ENCODE results near the gene C10orf67.
"Not testable (repeated sequence)": the region's sequence is repeated elsewhere in the genome, so short reads cannot be mapped to it uniquely, and the experiment has no call there.

C10orf67 gene

DNA sequence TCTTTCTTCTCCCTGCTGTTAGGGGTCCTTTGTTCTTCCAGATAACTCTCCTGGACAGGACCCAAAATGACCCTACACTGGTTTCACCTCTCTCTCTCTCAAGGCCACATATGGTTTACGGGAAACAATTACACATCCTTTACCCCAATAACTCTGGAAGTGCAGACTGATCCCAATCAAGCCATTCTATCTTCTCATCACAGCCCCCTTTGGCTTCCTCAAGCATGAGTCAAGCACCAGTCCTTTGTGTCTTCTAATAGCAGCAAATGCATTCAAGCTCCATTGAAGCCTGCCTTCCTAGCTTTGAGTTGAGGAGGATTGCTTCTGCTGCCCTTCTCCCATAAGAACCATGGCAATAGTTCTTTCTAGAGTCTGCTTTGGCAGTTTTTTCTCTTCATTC, 20.2 kb downstream of the C10orf67 start:
- Mint-ChIP-seq H3K27ac (no peak overlapping the region), H3K27me3 (peaks cover 13 to 25% of the 10 kb centered on the region in 2 donors), H3K36me3 (no peaks in the 10 kb centered on the region), H3K4me3 (no peak overlapping the region), H3K9me3 (no peaks in the 10 kb centered on the region), H3K4me1 (peaks cover 4 to 10% of the 10 kb centered on the region in 2 donors)
- no peak for ATAC-seq (replicated peaks)
- DNase-seq = no peak

DNA sequence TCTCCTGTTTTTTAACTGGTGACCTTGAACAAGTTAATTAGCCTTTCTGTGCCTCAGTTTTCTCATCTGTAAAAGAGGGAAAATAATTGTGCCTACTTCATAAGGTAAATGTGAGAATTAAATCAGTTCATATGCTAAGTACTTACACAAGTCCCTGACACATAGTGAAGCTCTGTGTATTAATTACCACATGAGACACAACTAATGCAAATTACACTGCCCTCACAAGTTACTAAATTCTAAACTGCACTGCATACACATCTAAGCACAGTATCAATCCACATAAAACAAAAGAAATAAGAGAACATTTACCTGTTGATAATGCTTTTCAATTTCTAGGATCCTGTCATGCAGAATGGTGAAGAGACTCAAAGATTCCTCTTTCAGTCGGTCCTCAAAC, 22.5 kb downstream of the C10orf67 start:
- Mint-ChIP-seq H3K36me3 (peaks cover 0 to 4% of the 10 kb centered on the region in 2 donors), H3K4me3 (no peak overlapping the region), H3K27me3 (peaks cover 18 to 24% of the 10 kb centered on the region in 2 donors), H3K27ac (no peak overlapping the region), H3K4me1 (peaks cover 6 to 10% of the 10 kb centered on the region in 2 donors), H3K9me3 (peaks cover 0 to 4% of the 10 kb centered on the region in 2 donors)
- DNase-seq (no peak), ATAC-seq (replicated peaks) (no peak)

DNA sequence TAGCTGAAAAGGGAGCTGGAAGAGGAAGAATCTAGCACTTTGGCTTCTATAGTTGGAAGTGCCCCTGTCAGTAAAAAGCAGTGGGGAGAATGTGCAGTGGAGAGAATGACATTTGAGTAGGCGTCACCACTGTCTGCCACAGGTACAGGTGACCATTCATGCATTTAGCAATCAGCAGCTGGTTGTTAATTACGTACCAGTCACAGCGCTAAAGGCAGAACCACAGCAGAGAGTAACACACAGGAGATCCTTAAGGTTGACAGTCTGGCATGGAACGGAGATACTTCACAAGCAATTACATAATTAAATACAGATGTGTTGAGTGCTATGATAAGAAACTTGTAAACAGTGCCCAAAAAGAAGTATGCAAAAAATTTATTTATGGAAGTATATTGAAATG, 24.8 kb downstream of the C10orf67 start:
- DNase-seq (no peak), ATAC-seq (replicated peaks) (peak in 1 of 2 donors; percentile 21)
- Mint-ChIP-seq H3K27me3 (peaks cover 8 to 18% of the 10 kb centered on the region in 2 donors), H3K27ac (peak overlapping the region; percentile 28), H3K9me3 (peaks cover 0 to 4% of the 10 kb centered on the region in 2 donors), H3K4me3 (no peak overlapping the region), H3K36me3 (peaks cover 0 to 4% of the 10 kb centered on the region in 2 donors), H3K4me1 (peaks cover 5 to 6% of the 10 kb centered on the region in 2 donors)

DNA sequence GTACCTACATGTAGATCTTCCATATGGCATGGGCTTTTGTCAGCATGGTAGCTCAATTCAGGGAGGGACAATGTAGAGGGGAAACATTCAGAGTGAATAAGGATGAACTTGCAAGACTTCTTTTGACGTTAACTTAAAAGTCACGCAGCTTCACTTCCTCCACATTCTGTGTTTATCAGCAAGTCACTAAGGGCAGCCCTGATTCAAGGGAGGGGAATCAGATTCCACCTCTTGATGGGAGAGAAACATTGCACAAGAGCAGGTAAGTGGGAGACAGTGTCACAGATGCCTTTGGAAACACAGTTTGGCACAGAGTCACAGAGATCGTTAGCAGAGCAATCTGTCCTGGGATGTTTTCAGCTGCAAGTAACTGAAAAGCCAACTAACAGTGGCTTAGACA, 26.2 kb downstream of the C10orf67 start:
- DNase-seq = no peak
- Mint-ChIP-seq H3K9me3 (peaks cover 0 to 4% of the 10 kb centered on the region in 2 donors), H3K4me1 (peaks cover 5 to 6% of the 10 kb centered on the region in 2 donors), H3K4me3 (no peak overlapping the region), H3K27me3 (peaks cover 12 to 14% of the 10 kb centered on the region in 2 donors), H3K27ac (no peak overlapping the region), H3K36me3 (peaks cover 0 to 4% of the 10 kb centered on the region in 2 donors)
- no peak for ATAC-seq (replicated peaks)

DNA sequence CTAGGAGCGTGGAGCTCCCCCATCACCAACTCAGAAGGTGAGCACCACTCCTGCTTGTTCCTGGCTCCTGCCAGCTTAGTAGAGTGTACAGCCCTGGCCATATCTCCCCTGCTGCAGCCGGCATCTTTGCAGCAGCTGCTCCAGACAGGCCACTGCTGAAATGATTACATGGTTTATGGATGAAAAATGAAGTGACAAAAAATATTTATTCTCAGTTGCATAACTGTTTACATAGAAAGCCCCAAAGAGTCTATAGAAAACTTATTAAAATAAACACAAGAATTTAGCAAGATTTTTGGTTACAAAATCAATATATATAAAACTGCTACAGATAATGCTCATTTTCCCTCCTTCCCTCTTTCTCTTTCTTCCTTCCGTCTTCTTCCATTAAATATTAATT, 27.2 kb downstream of the C10orf67 start:
- peaks cover 9 to 15% of the 10 kb centered on the region in 2 donors for H3K27me3 Mint-ChIP-seq
- no peak overlapping the region for H3K27ac Mint-ChIP-seq
- H3K36me3 Mint-ChIP-seq = peaks cover 0 to 4% of the 10 kb centered on the region in 2 donors
- H3K9me3 Mint-ChIP-seq = peaks cover 0 to 4% of the 10 kb centered on the region in 2 donors
- H3K4me1 Mint-ChIP-seq = peaks cover 5 to 6% of the 10 kb centered on the region in 2 donors
- no peak overlapping the region for H3K4me3 Mint-ChIP-seq
- ATAC-seq (replicated peaks) (no peak), DNase-seq (no peak)

DNA sequence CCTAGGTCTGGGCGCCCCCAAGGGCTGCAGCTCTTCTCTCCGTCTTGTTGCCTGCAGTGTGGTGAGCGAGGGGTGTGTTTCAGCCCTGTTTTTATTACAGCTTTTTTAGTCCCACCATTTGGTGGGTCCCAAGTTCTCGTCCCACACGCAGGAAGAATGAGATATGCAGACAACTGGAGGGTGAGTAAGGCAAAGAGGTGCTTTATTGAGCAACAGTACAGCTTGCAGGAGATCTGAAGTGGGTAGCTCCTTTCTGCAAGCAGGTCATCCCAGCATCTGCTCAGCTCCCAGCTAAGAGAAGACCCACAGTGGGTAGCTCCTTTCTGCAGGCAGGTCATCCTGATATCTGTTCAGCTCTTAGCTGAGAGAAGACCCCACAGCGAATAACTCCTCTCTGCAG, 28.2 kb downstream of the C10orf67 start:
- Mint-ChIP-seq H3K36me3 (peaks cover 0 to 4% of the 10 kb centered on the region in 2 donors), H3K27ac (no peak overlapping the region)

DNA sequence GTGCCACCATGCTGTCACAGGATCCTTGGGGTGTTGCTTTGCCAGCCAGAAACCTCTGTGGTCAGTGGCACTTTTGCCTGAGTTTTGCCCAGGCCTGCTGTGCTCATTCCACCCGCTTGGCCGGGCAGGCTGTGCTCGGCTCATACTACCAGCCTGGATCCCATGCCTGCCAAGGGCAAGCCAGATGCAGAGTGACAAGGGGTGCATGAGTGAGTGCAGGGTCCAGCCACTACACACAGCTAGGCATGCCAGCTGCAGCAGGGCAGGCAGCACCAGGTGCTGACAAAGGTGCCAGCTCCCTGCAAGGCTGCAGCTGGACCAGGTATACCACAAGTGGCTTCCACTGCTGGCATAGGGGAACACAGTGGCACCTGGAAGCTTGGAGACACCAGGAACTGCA, 28.6 kb downstream of the C10orf67 start:
- Mint-ChIP-seq H3K27me3 (peaks cover 5 to 15% of the 10 kb centered on the region in 2 donors), H3K36me3 (peaks cover 0 to 4% of the 10 kb centered on the region in 2 donors), H3K4me1 (peaks cover 5 to 6% of the 10 kb centered on the region in 2 donors), H3K27ac (no peak overlapping the region), H3K4me3 (no peak overlapping the region), H3K9me3 (peaks cover 0 to 4% of the 10 kb centered on the region in 2 donors)
- ATAC-seq (replicated peaks) = no peak
- no peak for DNase-seq

More for the DNA sequence above, 28.2 kb downstream of the C10orf67 start:
- ATAC-seq (replicated peaks) (no peak), DNase-seq (no peak)
- Mint-ChIP-seq H3K9me3 (peaks cover 0 to 4% of the 10 kb centered on the region in 2 donors), H3K27me3 (peaks cover 5 to 15% of the 10 kb centered on the region in 2 donors), H3K4me1 (peaks cover 5 to 6% of the 10 kb centered on the region in 2 donors), H3K4me3 (no peak overlapping the region)

DNA sequence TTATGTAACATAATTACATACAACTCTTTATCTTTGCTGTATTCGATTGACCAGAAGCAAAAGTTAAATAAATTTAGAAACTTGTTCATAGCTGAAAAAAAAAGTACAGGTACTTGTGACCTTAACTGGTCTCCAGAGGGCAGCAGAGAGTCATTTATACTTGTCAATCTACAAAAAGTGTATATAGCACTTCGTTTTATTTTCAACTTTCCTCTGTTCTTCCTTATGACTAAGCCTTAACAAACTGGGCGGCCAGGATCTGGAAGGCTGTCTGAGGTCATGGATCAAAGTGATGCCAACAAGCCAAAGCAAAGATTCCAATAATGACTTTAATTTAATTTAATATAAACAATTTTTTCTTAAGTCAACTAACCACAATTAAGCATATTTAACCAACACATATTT, 29.8 kb downstream of the C10orf67 start:
- ATAC-seq (replicated peaks) (peak; percentile 52 to 63), DNase-seq (no peak)
- no peak overlapping the region for H3K4me3 Mint-ChIP-seq
- H3K4me1 Mint-ChIP-seq = peaks cover 3 to 5% of the 10 kb centered on the region in 2 donors
- H3K36me3 Mint-ChIP-seq = peaks cover 0 to 4% of the 10 kb centered on the region in 2 donors
- H3K27ac Mint-ChIP-seq = no peak overlapping the region
- peaks cover 11 to 15% of the 10 kb centered on the region in 2 donors for H3K27me3 Mint-ChIP-seq
- H3K9me3 Mint-ChIP-seq = peaks cover 0 to 4% of the 10 kb centered on the region in 2 donors

DNA sequence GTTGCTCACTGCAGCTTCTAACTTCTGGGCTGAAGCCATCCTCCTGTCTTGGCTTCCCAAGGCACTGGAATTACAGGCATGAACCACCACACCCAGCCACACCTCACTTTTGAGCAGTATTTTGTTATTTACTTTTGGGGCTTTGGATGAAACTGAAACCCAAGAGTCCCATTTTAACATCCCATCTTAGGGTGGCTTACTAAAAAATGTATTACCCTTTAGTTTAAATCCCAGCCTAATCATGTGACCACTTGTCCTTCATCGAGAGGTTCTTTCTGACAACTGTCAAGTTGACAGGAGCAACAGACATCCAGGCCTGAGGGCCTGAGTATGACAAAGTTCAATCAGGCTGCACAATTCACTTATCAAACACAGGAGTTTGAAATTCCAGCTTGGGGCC, 33.6 kb downstream of the C10orf67 start:
- no peak for ATAC-seq (replicated peaks)
- H3K4me1 Mint-ChIP-seq = no peaks in the 10 kb centered on the region
- H3K36me3 Mint-ChIP-seq = no peaks in the 10 kb centered on the region
- peaks cover 14 to 18% of the 10 kb centered on the region in 2 donors for H3K27me3 Mint-ChIP-seq
- no peak overlapping the region for H3K4me3 Mint-ChIP-seq
- no peak overlapping the region for H3K27ac Mint-ChIP-seq
- no peak for DNase-seq
- H3K9me3 Mint-ChIP-seq = no peaks in the 10 kb centered on the region

DNA sequence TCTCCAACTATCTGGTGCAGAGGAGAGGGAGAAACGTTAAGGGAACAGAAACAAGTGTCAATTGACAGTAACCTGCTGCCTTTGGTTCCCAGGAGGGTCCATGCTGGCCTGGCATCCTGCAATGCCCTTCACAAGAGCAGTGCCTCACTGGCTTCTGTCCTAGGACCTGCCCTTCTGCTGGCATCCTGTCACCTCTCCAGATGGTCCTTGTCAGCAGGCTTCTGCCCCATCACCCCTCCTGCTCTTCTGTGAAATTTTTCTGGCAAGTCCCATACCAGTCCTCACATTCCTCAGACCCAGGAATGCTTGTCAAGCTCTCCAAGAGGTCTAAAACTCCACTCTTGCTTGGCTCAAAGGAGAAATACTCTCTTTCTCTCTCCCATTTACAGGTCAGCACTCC, 34.2 kb downstream of the C10orf67 start:
- no peaks in the 10 kb centered on the region for H3K9me3 Mint-ChIP-seq
- H3K4me3 Mint-ChIP-seq = no peak overlapping the region
- ATAC-seq (replicated peaks) = no peak

DNA sequence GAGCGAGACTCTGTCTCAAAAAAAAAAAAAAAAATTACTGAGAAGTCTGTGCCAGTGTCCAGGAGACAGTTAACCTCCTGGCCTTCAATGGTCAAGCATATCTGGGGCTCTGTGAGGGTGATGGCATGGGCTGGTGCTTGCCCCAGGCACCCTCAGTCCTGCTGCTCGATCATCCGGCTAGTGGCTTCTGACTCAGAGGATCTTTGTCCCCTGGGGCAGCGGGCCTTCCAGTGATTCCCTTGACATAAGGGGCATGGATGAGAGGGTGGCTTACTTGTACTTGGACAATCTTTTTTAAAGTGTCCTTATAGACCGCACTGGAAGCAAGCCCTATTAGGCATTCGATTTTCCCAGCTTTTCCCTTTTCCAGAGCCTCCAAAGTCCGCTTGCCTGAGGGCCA, 44.6 kb downstream of the C10orf67 start:
- DNase-seq; ATAC-seq (replicated peaks); H3K4me1 Mint-ChIP-seq; H3K36me3 Mint-ChIP-seq; H3K27ac Mint-ChIP-seq; H3K4me3 Mint-ChIP-seq; H3K9me3 Mint-ChIP-seq: not testable (repeated sequence)
- H3K27me3 Mint-ChIP-seq = peaks cover 13 to 15% of the 10 kb centered on the region in 2 donors

More for the DNA sequence above, 34.2 kb downstream of the C10orf67 start:
- DNase-seq = no peak
- peaks cover 14 to 19% of the 10 kb centered on the region in 2 donors for H3K27me3 Mint-ChIP-seq
- H3K4me1 Mint-ChIP-seq = no peaks in the 10 kb centered on the region
- H3K36me3 Mint-ChIP-seq = no peaks in the 10 kb centered on the region
- no peak overlapping the region for H3K27ac Mint-ChIP-seq

DNA sequence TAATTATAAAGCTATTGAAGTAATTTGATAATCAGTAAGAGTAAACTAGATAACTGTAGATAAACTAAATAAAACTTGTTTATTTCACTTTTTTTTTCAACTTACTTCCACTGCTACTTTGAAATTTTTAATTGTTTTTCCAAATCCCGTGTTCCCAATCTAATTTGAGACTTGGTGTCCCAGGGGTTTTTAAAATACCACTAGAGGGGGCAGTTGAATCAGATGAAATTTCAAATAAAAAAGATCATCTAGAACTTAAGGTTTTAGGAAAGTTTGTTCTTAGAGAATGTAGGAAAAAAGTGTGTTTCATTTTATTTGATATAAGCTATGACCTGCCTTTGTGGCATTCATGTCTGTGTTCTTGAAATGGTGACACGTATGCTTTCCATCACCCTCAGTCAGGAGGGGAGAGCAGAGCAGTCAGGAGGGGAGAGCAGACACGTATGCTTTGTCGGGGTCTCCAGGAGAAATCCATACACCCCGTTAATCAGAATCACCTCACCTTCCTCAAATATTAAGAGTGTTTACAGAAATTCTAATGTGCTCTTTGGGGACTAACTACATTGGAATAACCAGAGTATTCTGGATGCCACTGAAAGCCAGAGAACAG, 49.9 kb downstream of the C10orf67 start:
- Mint-ChIP-seq H3K36me3 (no peaks in the 10 kb centered on the region), H3K27me3 (peaks cover 29 to 31% of the 10 kb centered on the region in 2 donors), H3K4me3 (no peak overlapping the region), H3K4me1 (peaks cover 0 to 2% of the 10 kb centered on the region in 2 donors), H3K9me3 (peaks cover 0 to 3% of the 10 kb centered on the region in 2 donors), H3K27ac (no peak overlapping the region)
- DNase-seq = no peak
- no peak for ATAC-seq (replicated peaks)

DNA sequence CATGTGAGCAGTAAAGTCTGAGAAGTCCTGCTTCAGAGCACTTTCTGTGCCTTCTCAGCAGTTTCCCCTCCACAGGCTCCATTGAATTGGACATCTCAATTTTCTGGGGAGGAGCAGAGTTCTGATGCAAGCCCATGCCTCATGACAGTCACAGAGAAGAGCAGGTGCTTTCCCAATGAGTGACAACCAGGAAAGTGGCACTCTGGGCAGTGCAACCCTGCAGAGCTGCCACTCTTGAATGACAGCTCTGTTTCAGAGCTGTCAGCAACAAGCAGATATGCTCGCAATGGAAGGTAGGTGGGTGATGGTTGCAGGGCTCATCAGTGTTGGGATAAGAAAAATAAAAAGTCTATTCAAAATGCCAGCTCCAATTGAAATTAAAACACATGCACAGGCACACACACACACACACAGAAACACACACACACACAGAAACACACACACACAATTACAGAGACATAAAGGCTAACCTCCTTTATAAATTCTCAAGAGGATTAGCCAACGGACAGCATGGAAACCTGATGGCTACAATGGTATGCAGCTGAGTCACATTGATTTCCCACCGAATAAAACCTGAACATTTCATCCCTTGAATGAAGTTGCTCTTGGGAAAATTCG, 50.5 kb downstream of the C10orf67 start:
- Mint-ChIP-seq H3K4me3 (no peak overlapping the region), H3K4me1 (peaks cover 0 to 2% of the 10 kb centered on the region in 2 donors), H3K36me3 (no peaks in the 10 kb centered on the region), H3K9me3 (peaks cover 0 to 3% of the 10 kb centered on the region in 2 donors), H3K27ac (no peak overlapping the region), H3K27me3 (peaks cover 25 to 26% of the 10 kb centered on the region in 2 donors)
- no peak for ATAC-seq (replicated peaks)
- DNase-seq = no peak

DNA sequence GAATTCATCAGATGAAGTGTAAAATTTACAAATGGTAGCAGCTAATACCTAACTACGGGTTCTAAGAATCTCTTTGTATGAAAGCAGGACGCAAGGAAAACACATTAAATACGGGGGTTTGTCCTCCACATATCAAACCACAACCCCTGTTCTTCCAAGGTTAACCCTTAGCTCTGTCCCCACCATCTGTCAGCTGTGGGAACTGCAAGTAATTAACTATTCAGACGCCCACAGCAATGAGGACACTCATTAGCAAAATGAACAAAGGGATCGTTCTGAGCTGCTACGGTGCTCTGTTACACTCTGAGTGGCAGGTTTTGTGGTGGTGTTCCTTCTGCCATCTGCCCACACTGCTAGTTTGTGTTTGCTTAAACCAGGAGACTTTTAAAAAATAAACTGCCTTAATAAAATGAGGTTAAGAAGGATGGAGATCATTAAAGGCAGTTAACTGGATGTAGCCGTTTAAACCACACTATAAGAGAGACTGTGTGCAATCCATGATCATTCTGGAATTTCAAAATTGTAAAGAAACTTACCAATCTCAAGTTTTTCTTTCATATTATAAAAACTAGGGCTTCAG, 51.4 kb downstream of the C10orf67 start:
- no peak overlapping the region for H3K4me3 Mint-ChIP-seq
- H3K27ac Mint-ChIP-seq = no peak overlapping the region
- no peak for DNase-seq
- ATAC-seq (replicated peaks) = peak; percentile 67 to 72
- H3K36me3 Mint-ChIP-seq = no peaks in the 10 kb centered on the region
- H3K27me3 Mint-ChIP-seq = peaks cover 23 to 25% of the 10 kb centered on the region in 2 donors
- peaks cover under 1 to 4% of the 10 kb centered on the region in 2 donors for H3K9me3 Mint-ChIP-seq
- H3K4me1 Mint-ChIP-seq = peaks cover 0 to 2% of the 10 kb centered on the region in 2 donors

All from stimulated activated naive B cell treated with anti-CD40 and anti-IgM and Interleukin-4, amounts not matched to agents 10 μg/mL and 1 μg/mL and 100 μg/mL, for 72 hours (primary cell).